Hematopoietic multipotent progenitor cell treated with erythropoietin and hydrocortisone succinate and interleukin-3 and kit ligand, for 17 days (in vitro differentiated cells): Measurements from ENCODE around the gene UBIAD1.
"Not testable (repeated sequence)": the region's sequence is repeated elsewhere in the genome, so short reads cannot be mapped to it uniquely, and the experiment has no call there.

ENCODE experiments used
- DNase-seq: peaks from one replicate; pipeline ENCODE4 v3.0.0-alpha.2; 2015; ENCODE audit warnings: low spot score

The UBIAD1 gene, protein sequence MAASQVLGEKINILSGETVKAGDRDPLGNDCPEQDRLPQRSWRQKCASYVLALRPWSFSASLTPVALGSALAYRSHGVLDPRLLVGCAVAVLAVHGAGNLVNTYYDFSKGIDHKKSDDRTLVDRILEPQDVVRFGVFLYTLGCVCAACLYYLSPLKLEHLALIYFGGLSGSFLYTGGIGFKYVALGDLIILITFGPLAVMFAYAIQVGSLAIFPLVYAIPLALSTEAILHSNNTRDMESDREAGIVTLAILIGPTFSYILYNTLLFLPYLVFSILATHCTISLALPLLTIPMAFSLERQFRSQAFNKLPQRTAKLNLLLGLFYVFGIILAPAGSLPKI

DNA sequence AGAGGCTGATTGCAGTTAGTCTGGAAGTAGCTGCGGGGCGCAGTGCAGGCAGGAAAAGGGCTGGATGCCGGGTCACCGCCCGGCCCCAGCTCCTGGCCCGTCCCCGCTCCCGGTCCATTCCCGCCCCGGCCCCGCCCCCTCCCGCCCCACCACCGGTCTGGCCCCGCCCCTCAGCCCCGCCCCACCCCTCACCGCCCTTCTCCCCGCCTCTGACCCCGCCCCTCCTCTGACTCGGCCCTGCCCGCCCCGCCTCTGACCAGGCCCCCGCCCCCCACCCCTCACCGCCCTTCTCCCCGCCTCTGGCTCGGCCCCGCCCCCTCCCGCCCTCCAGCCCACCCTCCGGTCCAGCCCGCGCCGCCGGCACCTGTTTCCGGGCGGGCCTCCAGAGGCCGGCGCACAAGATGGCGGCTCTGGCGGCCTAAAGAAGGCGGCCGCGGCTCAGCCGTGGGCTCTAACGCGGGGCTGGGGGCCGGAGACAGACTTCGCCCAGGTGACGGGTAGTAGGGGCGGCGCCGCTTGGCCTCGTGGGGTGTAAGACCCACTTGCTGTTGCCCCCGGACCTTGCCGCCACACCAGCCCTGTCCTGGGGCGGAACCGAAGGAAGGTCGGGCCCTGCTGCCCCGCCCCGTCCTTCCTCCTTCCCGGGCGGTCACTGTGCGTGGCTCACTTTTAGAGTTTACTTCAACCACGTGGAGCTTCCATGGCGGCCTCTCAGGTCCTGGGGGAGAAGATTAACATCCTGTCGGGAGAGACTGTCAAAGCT lies at the start of gene UBIAD1:
TSS of gene UBIAD1 (plus strand) at position 367 of the 763 bp plus-strand sequence. CDS start at position 701, 334 bp downstream.
- peak; percentile 89 for DNase-seq

- DNase-seq, result no peak
These were observed 45.6 kb upstream of the UBIAD1 start for GRCh38 chr1:11227106-11228077.

GRCh38 chr1:11229203-11229602 lies 43.8 kb upstream of the UBIAD1 start:
- no peak for DNase-seq

DNA sequence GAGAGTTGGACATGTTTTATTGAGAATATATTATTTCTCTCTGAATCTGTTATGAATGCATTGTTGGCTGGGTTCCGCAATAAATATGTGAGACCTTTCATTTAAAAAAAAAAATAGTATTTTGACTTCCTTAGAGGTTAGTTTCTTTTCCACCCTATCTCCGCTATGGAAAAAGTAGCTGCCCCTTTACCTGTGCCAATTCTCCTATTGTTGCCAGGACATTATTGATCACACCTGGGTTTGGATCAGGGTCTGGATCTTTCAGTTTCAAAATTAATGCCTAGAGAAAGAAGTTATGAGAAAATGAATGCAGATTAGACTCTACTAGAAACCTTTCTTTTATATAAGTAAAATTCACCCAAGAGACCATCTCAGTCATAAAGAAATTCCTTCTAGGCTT lies 39.8 kb upstream of the UBIAD1 start:
- no peak for DNase-seq

DNA sequence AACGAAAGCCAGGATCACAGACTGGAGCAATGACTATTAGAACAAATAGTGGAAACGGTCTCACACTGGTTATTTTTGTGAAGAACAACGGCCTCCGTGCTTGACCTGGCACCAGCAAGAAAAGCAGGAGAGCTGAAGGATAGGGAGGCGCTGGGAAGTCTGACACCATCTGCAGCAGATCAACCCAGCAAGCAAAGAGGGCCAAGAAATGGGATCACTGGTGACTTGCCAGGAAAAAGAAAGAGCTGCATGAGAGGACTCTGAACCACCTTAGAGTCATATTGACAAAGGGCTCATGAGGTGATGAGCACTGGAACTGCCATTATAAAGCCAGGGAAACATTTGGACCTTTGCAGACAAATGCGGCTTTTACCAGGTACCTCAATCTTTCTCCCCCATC lies 35.6 kb upstream of the UBIAD1 start:
- DNase-seq, result no peak

DNA sequence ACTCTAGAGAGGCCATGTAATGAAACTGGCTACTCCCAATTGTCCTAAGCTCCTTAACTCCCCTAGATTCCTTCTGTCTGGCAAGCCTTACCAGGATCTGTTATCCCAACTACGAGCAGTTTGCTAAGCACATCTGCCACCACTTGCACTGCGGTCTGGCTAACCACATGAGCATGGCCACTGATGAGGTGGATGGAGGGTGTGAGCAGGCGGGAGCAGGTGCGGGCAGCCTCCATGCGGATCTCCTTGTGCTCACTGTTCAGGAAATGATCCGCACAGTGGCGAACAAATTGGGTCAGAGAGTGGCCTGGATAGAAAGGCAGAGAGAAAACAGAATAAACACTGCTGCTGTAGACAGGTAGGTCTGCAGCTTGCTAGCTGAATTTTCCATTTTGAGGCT lies 34.7 kb upstream of the UBIAD1 start:
- no peak for DNase-seq

DNA sequence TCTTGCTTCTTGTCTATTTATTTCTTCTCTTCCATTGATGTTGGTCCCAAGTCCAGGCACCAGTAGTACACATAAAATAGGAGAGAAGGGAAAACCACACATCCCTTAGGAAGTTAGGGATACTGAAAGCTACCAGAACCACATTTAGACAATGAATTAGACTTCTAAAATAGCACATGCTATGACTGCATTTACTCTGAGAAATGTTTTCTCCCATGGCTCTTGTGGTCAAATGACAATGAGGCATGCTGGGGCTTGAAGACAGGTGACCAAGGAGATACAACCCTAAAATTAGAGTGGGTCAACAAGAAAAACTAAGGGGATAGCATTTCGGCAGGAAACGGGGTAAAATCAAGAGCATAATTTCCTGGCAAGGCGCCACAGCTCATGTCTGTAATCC lies 27.8 kb upstream of the UBIAD1 start:
- DNase-seq, result no peak

GRCh38 chr1:11245904-11246719 lies 26.9 kb upstream of the UBIAD1 start:
- no peak for DNase-seq

DNA sequence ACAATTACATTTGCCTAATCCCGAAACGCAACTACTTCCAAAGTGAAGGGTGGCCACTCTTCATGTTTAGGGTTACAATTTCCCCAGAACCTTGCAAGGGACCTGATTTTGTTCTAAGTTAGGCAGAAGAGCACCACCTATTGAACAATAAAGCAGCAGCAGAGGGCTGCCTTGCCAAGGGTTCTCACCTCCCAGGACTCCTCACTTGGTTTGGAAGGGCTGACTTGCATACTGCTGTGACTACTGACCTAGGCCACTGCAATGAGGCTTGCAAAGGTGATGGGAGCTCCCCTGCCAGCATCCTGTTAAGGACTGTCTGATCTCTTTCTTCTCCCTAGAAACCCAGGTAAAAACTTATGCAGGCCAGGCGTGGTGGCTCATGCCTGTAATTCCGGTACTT lies 24.8 kb upstream of the UBIAD1 start:
- no peak for DNase-seq

- DNase-seq, result no peak
These were observed 20.5 kb upstream of the UBIAD1 start for GRCh38 chr1:11252538-11252937.

GRCh38 chr1:11253226-11253625 lies 19.8 kb upstream of the UBIAD1 start:
- no peak for DNase-seq

DNA sequence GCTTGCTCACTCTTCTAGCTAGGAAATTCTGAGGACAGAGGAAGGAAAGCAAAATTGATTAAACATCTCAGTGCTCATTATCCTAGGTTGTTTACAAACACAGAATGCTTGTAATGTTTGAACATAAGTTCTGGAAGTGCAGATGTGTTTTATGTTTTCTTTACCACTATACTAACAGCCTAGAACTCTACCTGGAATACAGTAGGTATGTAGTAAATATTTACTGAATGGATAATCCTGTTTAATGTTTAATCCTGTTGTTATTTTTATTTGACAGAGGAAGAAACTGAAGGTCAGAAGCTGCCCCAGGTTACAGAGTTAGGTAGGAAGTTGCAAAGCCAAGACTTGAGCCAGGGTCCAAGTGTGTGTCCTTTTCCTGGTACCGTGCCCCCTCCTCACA lies 16.7 kb upstream of the UBIAD1 start:
- DNase-seq, result no peak

GRCh38 chr1:11262171-11263049 lies 10.6 kb upstream of the UBIAD1 start, which contains the start of gene MTOR:
TSS of gene MTOR (minus strand) at chr1:11262551. CDS start at chr1:11259409, 3,142 bp downstream.
- DNase-seq, result peak; percentile 99

DNA sequence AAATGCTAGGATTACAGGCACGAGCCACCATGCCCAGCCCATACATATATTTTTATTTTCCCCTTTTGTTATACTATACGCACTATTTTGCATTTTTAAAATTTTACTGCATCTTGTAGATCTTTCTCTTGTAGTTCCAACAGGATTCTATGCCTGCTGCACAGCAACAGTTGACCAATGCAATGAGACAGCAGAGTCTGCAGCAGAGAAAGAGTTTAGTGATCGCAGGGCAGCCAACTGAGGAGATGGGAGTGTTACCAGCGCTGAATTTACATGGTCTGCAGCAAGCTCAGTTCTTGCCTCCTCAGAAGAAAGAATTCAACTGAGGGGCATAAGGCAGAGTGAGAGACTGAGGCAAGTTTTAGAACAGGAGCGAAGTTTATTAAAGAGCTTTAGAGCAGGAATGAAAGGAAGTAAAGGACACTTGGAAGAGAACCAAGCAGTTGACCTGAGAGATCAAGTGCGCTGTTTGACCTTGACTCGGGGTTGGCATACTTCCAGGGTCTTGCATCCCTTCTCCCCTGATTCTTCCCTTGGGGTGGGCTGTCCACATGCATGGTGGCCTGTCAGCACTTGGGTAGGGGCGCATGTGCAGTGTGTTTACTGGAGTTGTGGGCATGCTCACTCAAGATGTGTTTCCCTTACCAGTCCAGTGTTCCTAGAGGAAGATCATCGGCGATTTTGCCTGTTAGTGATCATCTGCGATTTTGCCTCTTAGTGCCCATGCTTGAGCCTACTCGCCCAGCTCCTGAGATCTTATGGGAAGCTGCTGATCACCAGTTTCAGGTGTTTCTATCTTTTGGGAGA lies 6.5 kb upstream of the UBIAD1 start:
- DNase-seq, result no peak

DNA sequence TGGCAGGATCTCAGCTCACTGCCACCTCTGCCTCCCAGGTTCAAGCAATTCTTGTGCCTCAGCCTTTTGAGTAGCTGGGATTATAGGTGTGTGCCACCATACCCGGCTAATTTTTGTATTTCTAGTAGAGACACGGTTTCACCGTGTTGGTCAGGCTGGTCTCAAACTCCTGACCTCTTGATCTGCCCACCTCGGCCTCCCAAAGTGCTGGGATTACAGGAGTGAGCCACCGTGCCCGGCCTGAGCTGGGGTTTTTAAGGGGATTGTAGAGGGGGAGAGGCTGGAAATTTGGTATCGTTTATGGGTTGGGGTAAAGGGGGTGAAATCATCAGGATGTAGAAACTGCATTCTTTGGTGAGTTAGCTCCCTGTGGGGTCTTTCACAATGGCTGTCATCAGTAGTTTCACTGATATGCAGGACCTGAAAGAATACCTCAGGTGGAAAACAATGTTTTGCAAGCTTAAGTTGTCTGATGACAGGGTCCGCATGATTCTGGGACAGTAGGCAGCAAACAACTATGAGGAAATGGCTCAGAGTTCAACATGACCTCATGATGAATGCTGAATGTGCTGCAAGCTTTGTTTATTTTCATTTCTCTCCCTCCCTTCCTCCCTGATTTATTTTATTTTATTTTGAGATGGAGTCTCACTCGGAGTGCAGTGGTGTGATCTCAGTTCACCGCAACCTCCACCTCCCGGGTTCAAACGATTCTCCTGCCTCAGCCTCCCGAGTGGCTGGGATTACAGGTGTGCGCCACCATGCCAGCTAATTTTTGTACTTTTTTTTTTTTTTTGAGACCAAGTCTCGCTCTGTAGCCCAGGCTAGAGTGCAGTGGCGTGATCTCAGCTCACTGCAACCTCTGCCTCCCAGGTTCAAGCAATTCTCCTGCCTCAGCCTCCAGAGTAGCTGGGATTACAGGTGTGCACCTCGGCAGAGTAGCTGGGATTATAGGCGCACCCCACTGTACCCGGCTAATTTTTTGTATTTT lies 5.4 kb upstream of the UBIAD1 start:
- DNase-seq, result not testable (repeated sequence)

DNA sequence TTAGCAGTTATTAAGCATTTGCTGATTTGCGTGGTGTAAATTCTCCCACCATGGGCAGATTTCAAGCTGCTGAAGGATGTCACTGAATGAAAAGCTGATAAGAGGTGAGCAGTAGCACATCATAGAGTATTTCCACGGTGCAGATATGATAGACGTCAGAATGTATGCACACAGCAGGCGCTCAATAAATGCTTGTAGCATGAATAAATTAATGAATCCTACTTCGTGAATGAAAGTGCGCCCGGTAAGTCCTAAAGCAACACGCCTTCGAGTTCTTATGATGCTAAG lies 510 bp upstream of the UBIAD1 start:
- DNase-seq, result no peak

GRCh38 chr1:11273595-11274234 lies 717 bp downstream of the UBIAD1 start:
- DNase-seq, result no peak

DNA sequence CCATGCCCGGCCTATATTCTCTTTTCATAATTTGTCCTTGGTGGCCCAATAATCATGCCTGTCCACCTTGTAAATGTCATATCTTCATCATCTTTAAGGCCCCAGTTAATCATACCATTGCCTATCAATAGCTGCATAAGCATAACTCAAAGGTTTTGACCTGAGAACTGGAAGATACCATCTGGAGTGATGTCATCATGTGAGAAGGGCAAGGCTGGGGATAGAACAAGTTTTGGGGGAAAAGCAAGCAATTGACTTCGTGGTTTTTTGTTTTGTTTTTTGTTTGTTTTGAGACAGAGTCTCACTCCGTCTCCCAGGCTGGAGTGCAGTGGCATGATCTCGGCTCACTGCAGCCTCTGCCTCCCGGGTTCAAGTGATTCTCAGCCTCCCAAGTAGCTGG lies 6.2 kb downstream of the UBIAD1 start:
- no peak for DNase-seq
